Right atrium auricular region (tissue), 2 donors: ENCODE measurements around the gene SLFN5. TPM values are rescaled to one million over a fixed set of nuclear protein-coding genes. Genes with fewer than 3 reads are reported as not detected.
"Not testable (repeated sequence)": the region's sequence is repeated elsewhere in the genome, so short reads cannot be mapped to it uniquely, and the experiment has no call there.

ENCODE experiments used
- DNase-seq: peaks from one replicate; pipeline ENCODE4 v3.0.0-alpha.2; 2019; ENCODE audit warnings: low spot score
- H3K27ac ChIP-seq, 2 donors: fragments of 200-600 bp; sonication (generic); 1 replicate in 1 of 2; 2 replicates in 1 of 2; pipeline ENCODE4 v1.5.1; 2016 to 2019
- H3K27me3 ChIP-seq, 2 donors: fragments of 200-600 bp; sonication (generic); one replicate each; pipeline versions ENCODE4 v1.5.1 to v1.6.0; 2017 to 2019
- H3K36me3 ChIP-seq: fragments of 200-600 bp; sonication (generic); one replicate; pipeline ENCODE4 v1.5.1; 2016
- H3K4me1 ChIP-seq, 2 donors: fragments of 200-600 bp; sonication (generic); one replicate each; pipeline versions ENCODE4 v1.5.1 to v1.6.0; 2017 to 2019
- H3K4me3 ChIP-seq, 2 donors: fragments of 200-600 bp; sonication (generic); 1 replicate in 1 of 2; 2 replicates in 1 of 2; pipeline ENCODE4 v1.5.1; 2017 to 2019; ENCODE audit warnings: mild to moderate bottlenecking in 1 of 2, moderate library complexity in 1 of 2
- H3K9me3 ChIP-seq, 2 donors: fragments of 200-600 bp; sonication (generic); one replicate each; pipeline ENCODE4 v1.5.1; 2019
- total RNA-seq, 2 donors: library from RNA; depleted of rRNA; stranded (reverse); fragments of >200 nt; gene quantifications; one replicate each; pipeline ENCODE4 v1.1.0, GENCODE V29; 2016
- TF ChIP-seq, protein P1 (sequence below), 2 donors: fragments of 200-600 bp; sonication (generic); IDR thresholded peaks; one replicate each; pipeline ENCODE4 v1.5.1; 2019; ENCODE audit warnings: antibody characterized with exemption in 2 of 2

Gene SLFN5
- 10 to 100 TPM; 11.1 to 12.9 TPM for total RNA-seq

DNA sequence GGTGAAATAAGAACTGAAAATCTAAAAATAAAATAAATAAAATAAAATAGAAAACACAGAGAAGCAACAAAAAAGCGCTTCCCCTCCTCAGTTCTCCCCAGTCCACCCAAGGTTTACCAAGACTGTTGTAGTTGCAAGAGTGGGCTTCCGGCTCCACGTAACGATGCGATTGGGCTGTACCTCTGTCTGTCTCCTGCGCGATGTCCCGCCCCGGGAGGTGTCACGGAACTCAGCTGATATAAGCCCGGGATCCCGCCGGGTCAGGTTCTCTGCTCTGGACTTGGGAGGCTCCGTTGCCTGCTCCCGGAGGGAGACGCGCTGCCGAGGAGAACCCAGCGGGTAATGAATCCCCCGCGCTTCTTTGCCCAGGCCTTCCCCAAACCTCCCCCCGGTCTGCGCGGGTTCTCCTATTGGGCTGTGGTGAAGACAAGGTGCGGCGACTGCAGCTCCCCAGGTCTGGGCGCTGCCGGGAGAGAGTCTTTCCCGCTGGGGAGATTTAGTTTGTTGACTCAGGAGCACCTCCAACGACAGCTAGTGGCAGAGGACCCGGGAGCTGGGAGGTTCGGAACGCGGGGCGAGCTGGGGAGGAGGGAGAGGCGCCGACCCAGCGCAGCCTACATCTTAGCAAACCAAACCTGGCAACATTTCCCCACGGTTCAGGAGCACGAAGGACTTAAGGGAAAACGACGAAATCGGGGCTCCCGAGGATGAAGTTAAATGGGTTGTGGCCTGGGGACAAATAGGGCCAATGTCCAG is at the start of gene SLFN5:
Gene SLFN5 (plus strand): TSS at position 268 of the 756 bp plus-strand sequence. CDS start 15,619 bp downstream, outside the sequence.
- TF ChIP-seq, protein P1, sequence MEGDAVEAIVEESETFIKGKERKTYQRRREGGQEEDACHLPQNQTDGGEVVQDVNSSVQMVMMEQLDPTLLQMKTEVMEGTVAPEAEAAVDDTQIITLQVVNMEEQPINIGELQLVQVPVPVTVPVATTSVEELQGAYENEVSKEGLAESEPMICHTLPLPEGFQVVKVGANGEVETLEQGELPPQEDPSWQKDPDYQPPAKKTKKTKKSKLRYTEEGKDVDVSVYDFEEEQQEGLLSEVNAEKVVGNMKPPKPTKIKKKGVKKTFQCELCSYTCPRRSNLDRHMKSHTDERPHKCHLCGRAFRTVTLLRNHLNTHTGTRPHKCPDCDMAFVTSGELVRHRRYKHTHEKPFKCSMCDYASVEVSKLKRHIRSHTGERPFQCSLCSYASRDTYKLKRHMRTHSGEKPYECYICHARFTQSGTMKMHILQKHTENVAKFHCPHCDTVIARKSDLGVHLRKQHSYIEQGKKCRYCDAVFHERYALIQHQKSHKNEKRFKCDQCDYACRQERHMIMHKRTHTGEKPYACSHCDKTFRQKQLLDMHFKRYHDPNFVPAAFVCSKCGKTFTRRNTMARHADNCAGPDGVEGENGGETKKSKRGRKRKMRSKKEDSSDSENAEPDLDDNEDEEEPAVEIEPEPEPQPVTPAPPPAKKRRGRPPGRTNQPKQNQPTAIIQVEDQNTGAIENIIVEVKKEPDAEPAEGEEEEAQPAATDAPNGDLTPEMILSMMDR (IDR thresholded peaks at IDR 0.05) = no peak
- no peaks in the 10 kb centered on the region for H3K36me3 ChIP-seq
- no peaks in the 10 kb centered on the region for H3K27me3 ChIP-seq
- DNase-seq = peak; percentile 99
- H3K27ac ChIP-seq = peak within 1 kb of the TSS; percentile 95 to 96
- peaks cover 0 to 41% of the 10 kb centered on the region in 2 donors for H3K4me1 ChIP-seq
- peak within 1 kb of the TSS; percentile 64 to 81 for H3K4me3 ChIP-seq
- H3K9me3 ChIP-seq = no peaks in the 10 kb centered on the region

DNA sequence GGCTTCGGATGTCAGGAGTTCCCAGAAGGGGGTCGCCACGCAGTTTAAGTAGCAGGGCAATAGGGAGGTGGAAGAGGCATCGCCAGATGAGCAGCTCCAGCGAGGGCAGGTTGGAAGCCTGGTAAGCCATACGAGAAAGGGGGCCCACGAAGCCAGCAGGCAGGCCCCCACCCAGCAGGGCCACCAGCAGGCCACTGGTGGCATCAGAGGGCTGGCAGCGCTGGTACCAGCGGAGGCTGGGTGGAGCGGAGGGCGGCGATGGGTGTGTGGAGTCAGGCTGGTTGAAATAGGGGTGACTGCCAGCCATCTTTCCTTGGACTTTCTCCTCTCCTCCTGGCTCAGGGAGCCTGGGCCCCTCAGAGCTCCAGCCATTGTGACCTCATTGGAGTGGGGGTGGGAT is 48.9 kb upstream of the SLFN5 start, which contains the start of gene SLC35G3:
Gene SLC35G3 (minus strand): TSS at position 393 of the 400 bp plus-strand sequence. CDS start 86 bp downstream, at position 307.
- not testable (repeated sequence) for H3K27ac ChIP-seq, DNase-seq

DNA sequence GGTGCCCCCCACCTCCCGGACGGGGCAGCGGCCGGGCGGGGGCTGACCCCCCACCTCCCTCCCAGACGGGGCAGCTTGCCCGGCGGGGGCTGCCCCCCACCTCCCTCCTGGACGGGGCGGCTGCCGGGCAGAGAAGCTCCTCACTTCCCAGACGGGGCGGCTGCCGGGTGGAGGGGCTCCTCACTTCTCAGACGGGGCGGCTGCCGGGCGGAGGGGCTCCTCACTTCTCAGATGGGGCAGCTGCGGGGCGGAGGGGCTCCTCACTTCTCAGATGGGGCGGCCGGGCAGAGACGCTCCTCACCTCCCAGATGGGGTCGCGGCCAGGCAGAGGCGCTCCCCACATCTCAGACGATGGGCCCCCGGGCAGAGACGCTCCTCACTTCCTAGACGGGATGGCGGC is 47.8 kb upstream of the SLFN5 start:
- not testable (repeated sequence) for H3K27ac ChIP-seq, H3K27me3 ChIP-seq, H3K9me3 ChIP-seq, H3K4me1 ChIP-seq, H3K4me3 ChIP-seq, H3K36me3 ChIP-seq, DNase-seq

More for the DNA sequence above, 48.9 kb upstream of the SLFN5 start, which contains the start of gene SLC35G3:
- not testable (repeated sequence) for H3K4me1 ChIP-seq, H3K27me3 ChIP-seq, H3K36me3 ChIP-seq, H3K4me3 ChIP-seq, H3K9me3 ChIP-seq

DNA sequence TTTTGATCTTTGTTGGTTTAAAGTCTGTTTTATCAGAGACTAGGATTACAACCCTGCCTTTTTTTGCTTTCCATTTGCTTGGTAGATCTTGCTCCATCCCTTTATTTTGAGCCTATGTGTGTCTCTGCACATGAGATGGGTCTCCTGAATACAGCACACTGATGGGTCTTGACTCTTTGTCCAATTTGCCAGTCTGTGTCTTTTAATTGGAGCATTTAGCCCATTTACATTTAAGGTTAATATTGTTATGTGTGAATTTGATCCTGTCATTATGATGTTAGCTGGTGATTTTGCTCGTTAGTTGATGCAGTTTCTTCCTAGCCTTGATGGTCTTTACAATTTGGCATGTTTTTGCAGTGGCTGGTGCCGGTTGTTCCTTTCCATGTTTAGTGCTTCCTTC is 40.3 kb upstream of the SLFN5 start:
- H3K4me3 ChIP-seq, DNase-seq, H3K27me3 ChIP-seq, H3K36me3 ChIP-seq, H3K9me3 ChIP-seq, H3K27ac ChIP-seq, H3K4me1 ChIP-seq: not testable (repeated sequence)

DNA sequence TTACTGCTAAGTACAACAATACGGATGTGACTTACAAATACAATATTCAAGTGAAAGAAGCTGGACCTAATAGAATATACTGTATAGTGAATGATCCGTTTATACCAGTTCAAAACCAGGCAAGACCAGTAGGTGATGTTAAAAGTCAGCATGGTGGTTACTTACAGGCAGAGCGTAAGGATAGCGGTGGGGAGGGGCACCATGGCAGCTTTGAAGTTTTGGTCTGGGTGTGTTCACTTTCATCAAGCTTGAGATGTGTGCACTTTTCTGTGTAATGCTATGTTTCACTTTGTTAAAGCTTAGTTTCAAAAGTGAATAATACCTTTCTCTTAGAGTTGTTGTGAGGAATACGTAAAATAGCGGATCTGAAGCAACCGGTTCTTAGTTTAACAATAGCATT is 32.1 kb upstream of the SLFN5 start:
- Histone ChIP-seq H3K4me3 (no peak overlapping the region), H3K27me3 (no peaks in the 10 kb centered on the region), H3K4me1 (peaks cover 0 to 5% of the 10 kb centered on the region in 2 donors), H3K9me3 (no peaks in the 10 kb centered on the region), H3K27ac (no peak overlapping the region), H3K36me3 (no peaks in the 10 kb centered on the region)
- no peak for DNase-seq
- TF ChIP-seq, protein P1 (IDR thresholded peaks at IDR 0.05) = no peak

DNA sequence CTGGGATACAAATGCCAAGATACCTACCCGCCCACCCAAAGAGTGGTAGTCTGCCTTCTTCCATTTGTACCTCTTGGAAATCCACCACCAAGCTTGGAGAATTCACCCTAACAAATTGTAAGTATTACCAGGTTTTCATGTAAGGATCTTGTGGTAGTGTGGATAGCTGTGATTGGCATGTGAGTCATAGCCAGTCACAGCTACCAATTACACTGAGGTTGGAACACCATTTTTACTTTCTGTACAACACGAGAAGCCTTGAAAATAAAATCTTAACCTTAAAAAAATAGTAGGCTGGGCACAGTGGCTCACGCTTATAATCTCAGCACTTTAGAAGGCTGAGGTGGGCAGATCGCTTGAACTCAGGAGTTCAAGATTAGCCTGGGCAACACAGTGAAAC is 30.2 kb upstream of the SLFN5 start:
- TF ChIP-seq, protein P1 (IDR thresholded peaks at IDR 0.05) = no peak
- H3K27ac ChIP-seq = no peak overlapping the region
- H3K4me1 ChIP-seq = peaks cover 0 to 5% of the 10 kb centered on the region in 2 donors

DNA sequence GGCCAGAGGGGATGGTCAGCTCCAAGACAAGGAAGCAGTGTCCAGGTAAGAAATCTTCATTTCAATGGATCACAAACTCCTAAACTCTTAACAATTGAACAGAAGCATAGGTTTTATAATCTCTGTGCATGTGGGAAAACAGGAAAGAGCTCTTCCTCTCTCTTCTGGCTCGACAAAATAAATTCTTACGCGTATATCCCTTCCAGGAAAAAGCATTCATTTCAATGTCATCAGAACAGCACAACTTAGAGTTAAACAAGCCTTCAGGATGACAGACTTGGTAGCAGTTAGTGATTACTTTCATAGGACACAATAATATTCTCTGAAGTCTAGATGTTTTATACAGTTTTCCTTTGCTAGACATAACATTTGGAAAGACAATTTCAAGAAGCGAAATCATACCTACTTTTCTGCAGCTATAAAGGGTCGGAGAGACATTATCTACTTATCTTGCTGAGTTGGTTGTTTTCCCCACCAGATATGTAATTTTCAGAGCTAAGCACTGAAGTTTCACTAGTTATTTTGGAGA is 29.4 kb upstream of the SLFN5 start:
- no peaks in the 10 kb centered on the region for H3K36me3 ChIP-seq
- H3K27ac ChIP-seq = peak overlapping the region; percentile 11 to 35
- H3K27me3 ChIP-seq = no peaks in the 10 kb centered on the region
- DNase-seq = no peak
- peaks cover 0 to 9% of the 10 kb centered on the region in 2 donors for H3K4me1 ChIP-seq
- TF ChIP-seq, protein P1 (IDR thresholded peaks at IDR 0.05) = no peak
- H3K4me3 ChIP-seq = no peak overlapping the region
- no peaks in the 10 kb centered on the region for H3K9me3 ChIP-seq

More for the DNA sequence above, 30.2 kb upstream of the SLFN5 start:
- no peaks in the 10 kb centered on the region for H3K27me3 ChIP-seq
- H3K9me3 ChIP-seq = no peaks in the 10 kb centered on the region
- DNase-seq = no peak
- H3K36me3 ChIP-seq = no peaks in the 10 kb centered on the region
- H3K4me3 ChIP-seq = no peak overlapping the region
